Ovary (tissue), 3 donors: ENCODE data around the gene SUB1.

ENCODE experiments used
- CTCF ChIP-seq, 3 donors: fragments of 450-650 bp in 2 of 3; fragments of 200-600 bp in 1 of 3; IDR thresholded peaks; one replicate each; pipeline versions ENCODE4 v1.5.1 to v1.8.0; 2016 to 2022; ENCODE audit warnings: antibody characterized with exemption in 3 of 3, mild to moderate bottlenecking in 1 of 3
- POLR2A ChIP-seq: fragments of 450-650 bp; IDR thresholded peaks from one replicate; pipeline ENCODE4 v1.6.1; 2017; ENCODE audit warnings: antibody characterized with exemption, mild to moderate bottlenecking, moderate library complexity
- donor health status: DM: no; HTN: no; CAD: no.

- TF ChIP-seq CTCF (IDR thresholded peaks at IDR 0.05) (no peak), POLR2A (no peak)
These were observed 29.9 kb downstream of the SUB1 start for GRCh38 chr5:32615236-32615635.
